ENCODE results near the gene PDXK. TPM values are rescaled to one million over a fixed set of nuclear protein-coding genes. Genes with fewer than 3 reads are reported as not detected.
A peak's percentile ranks its signal among the peaks of the same experiment; 100 is the strongest.

The PDXK gene
- total and polyA plus RNA-seq, 12 donors: 43.0 to 202 (median 95.3) TPM

DNA sequence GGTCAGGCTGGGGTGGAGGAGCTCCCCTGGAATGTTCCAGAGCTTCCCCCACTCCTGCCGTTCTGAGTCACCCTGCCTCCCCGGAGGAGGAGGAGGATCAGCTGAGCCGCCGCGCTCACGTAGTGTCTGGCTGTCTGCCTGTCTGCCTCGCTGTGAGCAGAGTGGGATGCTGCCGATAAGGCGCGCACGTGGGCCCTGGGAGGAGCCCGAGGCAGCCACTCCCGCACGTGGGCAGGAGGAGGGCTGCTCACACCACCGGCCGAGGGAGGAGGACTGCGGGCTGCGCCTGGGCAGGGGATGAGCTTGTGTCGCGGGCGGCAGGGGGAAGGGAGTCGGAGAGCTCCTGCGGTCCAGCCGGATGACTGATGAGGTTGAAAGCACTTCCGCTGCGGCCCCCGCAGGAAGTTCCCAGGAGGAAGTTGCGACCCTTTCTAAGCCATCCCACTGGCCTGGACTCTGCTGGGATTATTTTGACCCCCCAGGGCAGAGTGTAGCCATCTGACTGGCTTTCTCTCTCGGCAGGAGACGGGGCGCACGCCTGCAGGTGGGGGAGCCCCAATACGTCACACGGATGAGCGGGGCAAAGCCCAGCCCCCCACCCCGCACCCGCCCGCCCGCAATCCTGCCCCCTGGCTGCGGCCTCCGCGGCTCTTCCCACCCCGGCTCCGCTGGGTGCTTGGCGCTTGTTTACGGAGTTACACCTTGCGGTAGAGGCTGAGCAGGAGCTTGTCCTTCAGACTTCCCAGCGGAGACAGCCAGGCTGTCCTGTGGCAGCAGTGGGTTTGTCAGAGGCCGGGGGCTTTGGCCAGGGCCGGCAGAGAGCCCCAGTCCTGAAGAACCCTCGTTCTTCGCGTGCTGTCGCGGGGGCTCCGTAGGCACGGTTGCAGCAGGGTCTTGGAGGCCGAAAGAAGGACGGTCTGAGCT lies 9.8 kb downstream of the PDXK start:
- peak overlapping the region; percentile 88 to 99 (median 98) for H3K27ac ChIP-seq
- intact Hi-C loops (cut with DNase I): no loop called here
- H3K9me3 ChIP-seq (replicated peaks in 1 of 3): no peaks in the 10 kb centered on the region
- no peaks in the 10 kb centered on the region for H3K27me3 ChIP-seq
- 6 to 29% (median 8%) methylated on average over 9 to 59 of the region's 59 CpGs for WGBS, 4 donors
- H3K4me1 ChIP-seq (replicated peaks in 1 of 2): peaks cover 48 to 61% of the 10 kb centered on the region in 2 donors
- H3K4me3 ChIP-seq: peak overlapping the region in 2 of 4 donors; percentile 41 to 63
- DNase-seq: peak; percentile 97 to 99 (median 99)
- peaks cover 0 to 6% of the 10 kb centered on the region in 2 donors for H3K36me3 ChIP-seq (replicated peaks in 1 of 2)
- TF ChIP-seq, protein P1, sequence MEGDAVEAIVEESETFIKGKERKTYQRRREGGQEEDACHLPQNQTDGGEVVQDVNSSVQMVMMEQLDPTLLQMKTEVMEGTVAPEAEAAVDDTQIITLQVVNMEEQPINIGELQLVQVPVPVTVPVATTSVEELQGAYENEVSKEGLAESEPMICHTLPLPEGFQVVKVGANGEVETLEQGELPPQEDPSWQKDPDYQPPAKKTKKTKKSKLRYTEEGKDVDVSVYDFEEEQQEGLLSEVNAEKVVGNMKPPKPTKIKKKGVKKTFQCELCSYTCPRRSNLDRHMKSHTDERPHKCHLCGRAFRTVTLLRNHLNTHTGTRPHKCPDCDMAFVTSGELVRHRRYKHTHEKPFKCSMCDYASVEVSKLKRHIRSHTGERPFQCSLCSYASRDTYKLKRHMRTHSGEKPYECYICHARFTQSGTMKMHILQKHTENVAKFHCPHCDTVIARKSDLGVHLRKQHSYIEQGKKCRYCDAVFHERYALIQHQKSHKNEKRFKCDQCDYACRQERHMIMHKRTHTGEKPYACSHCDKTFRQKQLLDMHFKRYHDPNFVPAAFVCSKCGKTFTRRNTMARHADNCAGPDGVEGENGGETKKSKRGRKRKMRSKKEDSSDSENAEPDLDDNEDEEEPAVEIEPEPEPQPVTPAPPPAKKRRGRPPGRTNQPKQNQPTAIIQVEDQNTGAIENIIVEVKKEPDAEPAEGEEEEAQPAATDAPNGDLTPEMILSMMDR (IDR thresholded peaks at IDR 0.05): peak in 2 of 6 experiments; percentile 10 to 45
- TF ChIP-seq POLR2A (IDR thresholded peaks at IDR 0.05): peak; percentile 74 to 94

DNA sequence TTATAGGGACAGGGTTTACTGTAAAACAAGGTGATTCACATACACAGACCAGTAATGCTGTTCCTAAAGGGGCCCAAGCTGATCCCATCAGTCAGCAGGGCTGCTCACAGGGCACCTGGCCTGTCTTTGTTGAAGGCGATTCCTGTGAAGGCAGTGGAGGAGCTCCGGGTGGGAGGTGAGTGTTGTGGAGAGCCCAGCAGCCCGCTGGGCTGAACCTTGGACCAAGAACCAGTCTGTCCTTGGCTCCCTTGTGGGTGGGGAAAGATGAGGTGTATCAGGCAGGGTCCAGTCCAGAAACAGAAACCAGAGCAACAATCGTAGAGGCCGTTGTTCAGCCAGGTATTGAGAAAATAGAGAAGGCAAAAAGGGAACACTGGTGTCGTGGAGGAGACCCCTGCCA lies 12.5 kb downstream of the PDXK start:
- H3K27me3 ChIP-seq: no peaks in the 10 kb centered on the region
- no peak overlapping the region for H3K4me3 ChIP-seq
- DNase-seq: peak in 1 of 7 donors; percentile 39
- no peak for TF ChIP-seq POLR2A (IDR thresholded peaks at IDR 0.05)
- TF ChIP-seq, protein P1 (IDR thresholded peaks at IDR 0.05): no peak
- peak overlapping the region in 3 of 5 donors; percentile 38 to 68 (median 59) for H3K27ac ChIP-seq
- peaks cover 0 to 4% of the 10 kb centered on the region in 2 donors for H3K36me3 ChIP-seq (replicated peaks in 1 of 2)
- no peaks in the 10 kb centered on the region for H3K9me3 ChIP-seq (replicated peaks in 1 of 3)
- H3K4me1 ChIP-seq (replicated peaks in 1 of 2): peaks cover 37 to 53% of the 10 kb centered on the region in 2 donors
- intact Hi-C loops (cut with DNase I): no loop called here
- 50 to 57% (median 54%) methylated on average over 6 of the region's 6 CpGs for WGBS, 4 donors

DNA sequence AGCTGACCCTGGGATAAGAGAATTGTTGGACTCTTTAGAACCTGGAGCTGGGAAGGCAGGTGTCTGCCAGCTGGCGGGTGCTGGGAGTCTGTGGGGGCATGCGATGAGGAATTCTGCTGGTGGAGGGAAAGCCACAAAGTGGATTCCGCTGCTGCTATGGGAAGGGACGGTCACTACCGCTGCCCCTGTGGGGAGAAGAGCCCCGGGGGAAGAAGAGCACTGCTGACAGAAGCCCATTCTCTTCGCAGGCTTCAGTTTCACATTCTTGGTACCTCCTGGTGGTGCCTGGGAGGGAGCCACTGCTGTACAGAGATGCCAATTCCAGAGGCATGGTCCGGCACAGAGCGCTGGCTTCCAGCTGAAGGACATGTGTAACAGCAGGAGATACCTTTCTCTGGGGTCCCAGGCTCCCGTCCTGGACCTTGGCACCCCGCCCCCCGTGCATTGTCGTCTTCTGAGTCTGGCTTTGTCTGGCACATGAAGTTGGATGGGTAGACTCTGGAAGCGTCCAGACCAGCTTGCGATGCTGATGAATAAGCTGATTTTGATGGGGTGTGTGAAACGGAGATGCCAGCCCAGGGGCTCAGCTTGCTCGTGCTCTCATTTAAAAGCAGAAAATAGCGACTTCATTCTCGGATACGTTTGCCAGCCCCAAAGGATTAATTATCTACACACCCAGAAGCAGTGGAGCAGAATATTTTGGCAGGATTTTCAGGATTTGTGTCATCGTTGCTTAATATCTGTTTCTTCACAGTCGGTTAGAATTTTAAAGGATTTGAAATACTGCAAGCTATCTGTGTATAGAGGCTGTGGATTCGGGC lies 13.2 kb downstream of the PDXK start:
- Histone ChIP-seq H3K36me3 (replicated peaks in 1 of 2) (peaks cover 0 to 4% of the 10 kb centered on the region in 2 donors), H3K27me3 (no peaks in the 10 kb centered on the region), H3K9me3 (replicated peaks in 1 of 3) (no peaks in the 10 kb centered on the region), H3K4me1 (replicated peaks in 1 of 2) (peaks cover 31 to 47% of the 10 kb centered on the region in 2 donors), H3K27ac (peak overlapping the region in 3 of 5 donors; percentile 38 to 68 (median 59)), H3K4me3 (no peak overlapping the region)
- peak in 1 of 7 donors; percentile 15 for DNase-seq
- 60 to 80% (median 73%) methylated on average over 21 to 23 of the region's 23 CpGs for WGBS, 4 donors
- TF ChIP-seq, protein P1 (IDR thresholded peaks at IDR 0.05): no peak
- TF ChIP-seq POLR2A (IDR thresholded peaks at IDR 0.05): no peak
- intact Hi-C loops (cut with DNase I): no loop called here

DNA sequence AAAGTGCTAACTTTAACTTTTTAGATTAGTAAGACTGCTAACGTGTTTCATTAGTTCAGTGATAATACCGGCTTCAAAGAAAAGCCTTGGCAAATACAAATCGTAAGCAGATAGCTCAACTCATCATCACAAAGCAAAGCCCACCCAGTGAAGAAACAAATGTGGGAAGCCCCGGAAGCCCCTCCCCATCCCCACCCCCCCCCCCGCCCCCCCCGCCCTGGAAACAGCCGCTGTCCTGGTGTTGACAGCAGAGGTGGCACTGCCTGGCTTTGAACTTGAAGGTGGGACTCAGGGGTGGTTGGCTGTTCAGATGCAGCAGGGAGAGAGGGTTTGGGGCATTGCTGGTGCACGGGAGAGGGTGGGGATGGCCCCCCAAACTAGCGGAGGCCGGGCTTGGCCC lies 14.1 kb downstream of the PDXK start:
- H3K9me3 ChIP-seq (replicated peaks in 1 of 3): no peaks in the 10 kb centered on the region
- WGBS, 4 donors: 55 to 67% (median 62%) methylated on average over 8 to 10 of the region's 10 CpGs
- no peak for TF ChIP-seq POLR2A (IDR thresholded peaks at IDR 0.05)
- H3K27me3 ChIP-seq: no peaks in the 10 kb centered on the region
- no peak for DNase-seq
- peak overlapping the region in 1 of 5 donors; percentile 68 for H3K27ac ChIP-seq
- H3K4me1 ChIP-seq (replicated peaks in 1 of 2): peaks cover 22 to 38% of the 10 kb centered on the region in 2 donors
- H3K4me3 ChIP-seq: no peak overlapping the region
- intact Hi-C loops (cut with DNase I): no loop called here
- H3K36me3 ChIP-seq (replicated peaks in 1 of 2): peaks cover 0 to 4% of the 10 kb centered on the region in 2 donors

Data from adrenal gland (tissue), 12 donors.